IMR-90 (cell line): ENCODE measurements around the gene SLC27A4. TPM values are rescaled to one million over a fixed set of nuclear protein-coding genes. Genes with fewer than 3 reads are reported as not detected.

ENCODE experiments used
- ATAC-seq: fragments of 200-7000 bp; cut with Tn5 transposase; 2 replicates; pipeline ENCODE4 v1.9.1; 2020; ENCODE audit warnings: low read depth, mild to moderate bottlenecking, moderate library complexity
- BruUV-seq: library from RNA; stranded (reverse); fragments of 400-500 nt; replicated peaks from 2 replicates; lab custom pipeline; 2021; lab: Mats Ljungman, UMichigan
- CTCF ChIA-PET: fragments of 300-600 bp; formaldehyde crosslinking; extraction: SDS; loops from one replicate; lab custom pipeline; 2021; ENCODE audit warnings: antibody characterized with exemption; lab: Yijun Ruan, JAX
- POLR2A ChIA-PET: fragments of 300-600 bp; sonication (Branson Sonifier 250); formaldehyde crosslinking; loops from one replicate; lab custom pipeline; 2022; ENCODE audit warnings: antibody characterized with exemption; ENCODE audit not compliant: unreplicated experiment; lab: Charles Lee
- DNase-seq: peaks from one replicate; pipeline ENCODE4 v3.0.0; 2013
- H2AFZ ChIP-seq: replicated peaks from 2 replicates; pipeline ENCODE3; 2013; ENCODE audit warnings: low read length, mild to moderate bottlenecking; ENCODE audit not compliant: poor library complexity
- H2AK5ac ChIP-seq: 2 replicates; pipeline ENCODE4 v1.6.1; 2013; ENCODE audit warnings: low read depth, low read length, inconsistent platforms
- H2AK9ac ChIP-seq: replicated peaks from 2 replicates; pipeline ENCODE3; 2013; ENCODE audit warnings: mild to moderate bottlenecking, low read depth, low read length, moderate library complexity; ENCODE audit not compliant: poor library complexity
- H2BK120ac ChIP-seq: 2 replicates; pipeline ENCODE4 v1.6.1; 2013; ENCODE audit warnings: low read depth, low read length, inconsistent platforms
- H2BK15ac ChIP-seq: 3 replicates; pipeline ENCODE4 v1.6.1; 2013; ENCODE audit warnings: low read depth, low read length, inconsistent platforms
- H2BK20ac ChIP-seq: 2 replicates; pipeline ENCODE4 v1.6.1; 2013; ENCODE audit warnings: low read depth, mild to moderate bottlenecking, inconsistent platforms, low read length, moderate library complexity
- H2BK5ac ChIP-seq: 2 replicates; pipeline ENCODE4 v1.6.1; 2013; ENCODE audit warnings: mild to moderate bottlenecking, low read depth, low read length, inconsistent platforms; ENCODE audit not compliant: poor library complexity, severe bottlenecking
- H3K14ac ChIP-seq: replicated peaks from 2 replicates; pipeline ENCODE4 v1.6.1; 2013; ENCODE audit warnings: low read depth, low read length, inconsistent platforms
- H3K18ac ChIP-seq: 2 replicates; pipeline ENCODE4 v1.6.1; 2013; ENCODE audit warnings: low read depth, low read length, control low read depth
- H3K23ac ChIP-seq: 2 replicates; pipeline ENCODE4 v1.6.1; 2013; ENCODE audit warnings: low read depth, low read length, inconsistent platforms
- H3K27ac ChIP-seq: 2 replicates; pipeline ENCODE4 v1.5.1; 2013; ENCODE audit warnings: mild to moderate bottlenecking, control low read depth, low read length; ENCODE audit not compliant: insufficient read depth
- H3K27me3 ChIP-seq: 2 replicates; pipeline ENCODE4 v1.6.1; 2013; ENCODE audit warnings: low read length; ENCODE audit not compliant: control insufficient read depth, insufficient read depth
- H3K36me3 ChIP-seq: 2 replicates; pipeline ENCODE4 v1.6.1; 2013; ENCODE audit warnings: low read length, mixed read lengths; ENCODE audit not compliant: control insufficient read depth, insufficient read depth
- H3K4ac ChIP-seq: 2 replicates; pipeline ENCODE4 v1.6.1; 2013; ENCODE audit warnings: low read depth, low read length, inconsistent platforms
- H3K4me1 ChIP-seq: 2 replicates; pipeline ENCODE4 v1.6.1; 2013; ENCODE audit warnings: low read length, mixed read lengths; ENCODE audit not compliant: control insufficient read depth, insufficient read depth
- H3K4me2 ChIP-seq: 2 replicates; pipeline ENCODE4 v1.6.1; 2013; ENCODE audit warnings: low read depth, mild to moderate bottlenecking, control low read depth, low read length, moderate library complexity
- H3K4me3 ChIP-seq: 2 replicates; pipeline ENCODE4 v1.5.1; 2013; ENCODE audit warnings: low read depth, mild to moderate bottlenecking, control low read depth, low read length, moderate library complexity; ENCODE audit not compliant: insufficient read depth
- H3K56ac ChIP-seq: 2 replicates; pipeline ENCODE4 v1.6.1; 2013; ENCODE audit warnings: low read length, inconsistent platforms; ENCODE audit not compliant: insufficient read depth; ENCODE audit errors: extremely low read depth
- H3K79me1 ChIP-seq, 2 experiments: 2 replicates each; pipeline ENCODE4 v1.6.1; 2013; ENCODE audit warnings: low read length in 2 of 2, inconsistent platforms in 1 of 2, low read depth in 1 of 2
- H3K9ac ChIP-seq: 2 replicates; pipeline ENCODE4 v1.6.1; 2013; ENCODE audit warnings: low read depth, low read length, control low read depth
- H3K9me1 ChIP-seq: 2 replicates; pipeline ENCODE4 v1.6.1; 2013; ENCODE audit warnings: low read length, inconsistent platforms; ENCODE audit not compliant: insufficient read depth
- H3K9me3 ChIP-seq: 2 replicates; pipeline ENCODE4 v1.6.1; 2013; ENCODE audit warnings: low read length; ENCODE audit not compliant: control insufficient read depth, insufficient read depth
- H4K20me1 ChIP-seq: 2 replicates; pipeline ENCODE4 v1.6.1; 2013; ENCODE audit warnings: low read length, inconsistent platforms; ENCODE audit not compliant: insufficient read depth
- H4K5ac ChIP-seq: 2 replicates; pipeline ENCODE4 v1.6.1; 2013; ENCODE audit warnings: mild to moderate bottlenecking, low read depth, low read length, control low read depth
- H4K8ac ChIP-seq, 2 experiments: 2 replicates each; pipeline ENCODE4 v1.6.1; 2013; ENCODE audit warnings: low read depth in 2 of 2, low read length in 2 of 2, control low read depth in 1 of 2, inconsistent platforms in 1 of 2
- H4K91ac ChIP-seq: 2 replicates; pipeline ENCODE4 v1.6.1; 2013; ENCODE audit warnings: low read depth, low read length, inconsistent platforms; ENCODE audit not compliant: insufficient read depth
- BHLHE40 ChIP-seq: fragments of 150-350 bp; IDR thresholded peaks from 2 replicates; pipeline ENCODE4 v1.6.1; 2016; ENCODE audit warnings: mild to moderate bottlenecking, low read depth, low read length
- CEBPB ChIP-seq: IDR thresholded peaks from 2 replicates; pipeline ENCODE4 v1.6.1; 2012; ENCODE audit warnings: low read depth, low read length, improper control_type of control experiment
- CHD1 ChIP-seq: IDR thresholded peaks from 2 replicates; pipeline ENCODE4 v1.6.1; 2012; ENCODE audit warnings: low read depth, low read length, improper control_type of control experiment
- FOS ChIP-seq: fragments of 150-350 bp; IDR thresholded peaks from 2 replicates; pipeline ENCODE4 v1.6.1; 2016; ENCODE audit warnings: low read depth, low read length
- MAFK ChIP-seq: IDR thresholded peaks from 2 replicates; pipeline ENCODE4 v1.6.1; 2012; ENCODE audit warnings: low read depth, low read length, improper control_type of control experiment
- MAZ ChIP-seq: IDR thresholded peaks from 2 replicates; pipeline ENCODE4 v1.6.1; 2012; ENCODE audit warnings: low read depth, mild to moderate bottlenecking, low read length, improper control_type of control experiment, moderate library complexity, borderline replicate concordance
- MXI1 ChIP-seq: IDR thresholded peaks from 2 replicates; pipeline ENCODE4 v1.6.1; 2012; ENCODE audit warnings: low read depth, mild to moderate bottlenecking, low read length, moderate library complexity, borderline replicate concordance
- NFE2L2 ChIP-seq: fragments of 150-350 bp; IDR thresholded peaks from 2 replicates; pipeline ENCODE4 v1.6.1; 2016; ENCODE audit warnings: low read depth, mild to moderate bottlenecking, low read length
- POLR2A ChIP-seq: IDR thresholded peaks from 2 replicates; pipeline ENCODE4 v1.6.1; 2012; ENCODE audit warnings: mild to moderate bottlenecking, low read depth, low read length
- RAD21 ChIP-seq: IDR thresholded peaks from 2 replicates; pipeline ENCODE4 v1.6.1; 2012; ENCODE audit warnings: low read length, improper control_type of control experiment
- RFX5 ChIP-seq: IDR thresholded peaks from 2 replicates; pipeline ENCODE4 v1.8.0; 2012; ENCODE audit warnings: low read depth, mild to moderate bottlenecking, low read length, moderate library complexity
- SMC3 ChIP-seq: fragments of 150-350 bp; IDR thresholded peaks from 2 replicates; pipeline ENCODE4 v1.6.1; 2016; ENCODE audit warnings: low read depth, mild to moderate bottlenecking, antibody characterized with exemption, low read length, moderate library complexity
- WGBS, 2 experiments: methylation state at CpG; one replicate each; pipeline versions ENCODE4 v1.1.5 to v1.1.7; 2013; ENCODE audit warnings: missing lambda C conversion rate in 2 of 2; ENCODE audit not compliant: insufficient read length in 1 of 2; ENCODE audit errors: extremely low coverage in 2 of 2; 5-methylcytosine and 5-hydroxymethylcytosine counted together
- dilution Hi-C: fragments of 300-500 bp; cut with HindIII; formaldehyde crosslinking; loops from one replicate; pipeline ENCODE4 v1.14.3; 2018; ENCODE audit warnings: low sequenced_read_pairs; ENCODE audit not compliant: unreplicated experiment
- in situ Hi-C: fragments of 300-500 bp; cut with MboI; formaldehyde crosslinking; loops from 3 replicates; pipeline ENCODE4 v1.14.3; 2019; ENCODE audit warnings: low sequenced_read_pairs, inconsistent platforms, mixed read lengths
- intact Hi-C: fragments of 100-400 bp; cut with micrococcal nuclease; formaldehyde crosslinking; loops from 2 replicates; pipeline ENCODE4 v1.10.0; 2022
- polyA plus RNA-seq, 3 experiments: library from polyadenylated mRNA; depleted of rRNA; stranded (reverse); fragments of >200 nt; gene quantifications; 2 replicates each; pipeline ENCODE4 v1.2.3, GENCODE V29; 2012; ENCODE audit warnings: low replicate concordance in 1 of 3
- total RNA-seq: library from RNA; depleted of rRNA; stranded (reverse); fragments of >200 nt; gene quantifications from 2 replicates; pipeline ENCODE4 v1.2.3, GENCODE V29; 2012
- TF ChIP-seq, protein P1 (sequence below): fragments of 150-350 bp; IDR thresholded peaks from 2 replicates; pipeline ENCODE4 v1.6.1; 2016; ENCODE audit warnings: low read depth, mild to moderate bottlenecking, low read length, moderate library complexity, borderline replicate concordance

SLC27A4 gene
- total and polyA plus RNA-seq, 2 of the 4 experiments (the other 2 are of a cell fraction), result 9.7 to 13.7 TPM

DNA sequence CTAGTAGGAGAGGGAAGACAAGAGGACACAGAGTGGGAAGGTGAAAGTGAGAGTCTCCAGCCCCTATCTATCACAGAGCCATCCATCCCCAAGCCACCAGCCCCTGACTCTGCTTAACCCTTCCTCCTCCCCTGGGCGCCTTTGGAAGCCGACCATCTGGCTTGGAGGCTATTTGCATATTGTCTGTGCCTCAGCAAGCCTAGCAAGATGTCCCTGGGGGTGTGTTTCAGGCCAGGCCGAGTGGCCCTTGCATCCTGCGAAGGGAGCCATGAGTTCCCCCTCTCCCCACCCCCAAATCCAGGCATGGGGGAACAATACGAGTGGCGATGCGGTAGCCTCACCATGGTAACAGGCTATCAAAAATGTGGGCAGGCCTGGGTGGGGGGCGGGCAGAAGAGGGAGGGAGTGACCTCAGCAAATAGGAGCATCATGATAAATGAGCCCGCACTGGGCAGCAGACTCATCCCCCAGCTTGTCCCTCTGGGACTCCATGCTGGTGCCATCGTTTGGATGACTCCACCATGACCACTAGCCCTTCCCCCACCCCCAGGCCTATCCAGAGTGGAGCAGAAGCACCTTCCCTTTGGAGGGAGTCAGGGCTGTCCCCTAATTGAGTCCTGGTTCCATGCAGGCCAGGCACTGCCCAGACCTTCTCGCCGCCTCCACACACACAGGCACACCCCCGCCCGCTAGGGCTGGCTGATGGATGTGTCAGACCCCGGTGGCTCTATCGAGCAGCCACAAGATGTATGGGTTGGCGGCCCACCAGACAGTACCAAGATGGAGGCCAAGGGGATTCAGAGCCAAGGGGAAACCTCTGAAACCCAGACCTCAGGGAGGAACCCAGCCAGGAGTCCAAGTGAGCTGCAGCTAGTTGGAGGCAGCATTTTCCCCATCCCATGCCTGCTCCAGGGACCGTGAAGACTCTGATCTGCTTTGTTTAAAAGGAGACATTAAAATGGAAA lies 45.5 kb downstream of the SLC27A4 start (continued):
- TF ChIP-seq RAD21 (no peak), RFX5 (no peak)

DNA sequence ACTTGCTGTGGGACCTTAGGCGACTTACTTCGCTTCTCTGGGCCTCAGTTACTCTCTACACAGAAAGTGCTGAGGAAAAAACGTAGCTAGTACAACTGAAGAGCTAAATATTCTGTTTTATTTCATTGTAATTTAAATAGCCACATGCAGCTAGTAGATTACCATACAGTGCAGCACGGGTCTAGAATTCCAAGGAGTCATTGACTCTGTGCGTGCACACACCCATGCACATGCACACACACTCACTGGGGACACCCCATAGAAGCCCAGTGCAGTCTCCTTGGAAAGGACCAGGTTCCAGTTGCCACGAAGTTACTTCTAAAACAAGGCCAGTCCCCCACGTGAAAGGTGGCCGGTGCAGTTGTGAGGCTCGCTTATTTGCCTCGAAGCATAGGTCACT lies 47.8 kb downstream of the SLC27A4 start:
- no peak overlapping the region for H3K9ac ChIP-seq
- no peak overlapping the region for H3K14ac ChIP-seq
- CTCF ChIA-PET, result no interaction called here
- peaks cover 11% of the 10 kb centered on the region; the same call in 1 of the 2 replicates for H4K20me1 ChIP-seq
- no TSS peak for BruUV-seq
- dilution Hi-C loops, result no loop called here
- H2AK9ac ChIP-seq, result no peak overlapping the region
- no peaks in the 10 kb centered on the region for H3K27me3 ChIP-seq
- no peak for TF ChIP-seq RAD21
- no peak for TF ChIP-seq SMC3
- TF ChIP-seq, protein P1, sequence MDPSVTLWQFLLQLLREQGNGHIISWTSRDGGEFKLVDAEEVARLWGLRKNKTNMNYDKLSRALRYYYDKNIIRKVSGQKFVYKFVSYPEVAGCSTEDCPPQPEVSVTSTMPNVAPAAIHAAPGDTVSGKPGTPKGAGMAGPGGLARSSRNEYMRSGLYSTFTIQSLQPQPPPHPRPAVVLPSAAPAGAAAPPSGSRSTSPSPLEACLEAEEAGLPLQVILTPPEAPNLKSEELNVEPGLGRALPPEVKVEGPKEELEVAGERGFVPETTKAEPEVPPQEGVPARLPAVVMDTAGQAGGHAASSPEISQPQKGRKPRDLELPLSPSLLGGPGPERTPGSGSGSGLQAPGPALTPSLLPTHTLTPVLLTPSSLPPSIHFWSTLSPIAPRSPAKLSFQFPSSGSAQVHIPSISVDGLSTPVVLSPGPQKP, result no peak
- no peak for TF ChIP-seq FOS
- no peak for TF ChIP-seq MAFK
- no peak for TF ChIP-seq CHD1
- TF ChIP-seq BHLHE40, result no peak
- TF ChIP-seq NFE2L2, result no peak
- TF ChIP-seq CEBPB, result no peak
- TF ChIP-seq MXI1, result no peak
- TF ChIP-seq MAZ, result no peak
- TF ChIP-seq POLR2A, result no peak
- no peak overlapping the region for H3K27ac ChIP-seq
- no peak overlapping the region for H2AK5ac ChIP-seq
- H3K9me1 ChIP-seq, result peaks cover 7% of the 10 kb centered on the region; the same call in 1 of the 2 replicates
- no peak overlapping the region for H4K91ac ChIP-seq
- POLR2A ChIA-PET, result no interaction called here
- no peak overlapping the region for H2BK15ac ChIP-seq
- H2BK120ac ChIP-seq, result no peak overlapping the region
- H3K56ac ChIP-seq, result no peak overlapping the region
- no peak overlapping the region for H3K18ac ChIP-seq
- ATAC-seq, result no peak
- H2BK20ac ChIP-seq, result no peak overlapping the region
- H3K4me3 ChIP-seq, result no peak overlapping the region
- peaks cover 4 to 28% of the 10 kb centered on the region in 2 experiments for H3K79me1 ChIP-seq
- no peak overlapping the region for H3K4me2 ChIP-seq
- intact Hi-C loops, result no loop called here
- no peaks in the 10 kb centered on the region for H3K4me1 ChIP-seq
- no peak overlapping the region for H4K8ac ChIP-seq
- no peak overlapping the region for H3K4ac ChIP-seq
- no peak overlapping the region for H3K23ac ChIP-seq
- H2AFZ ChIP-seq, result no peak overlapping the region
- no peak overlapping the region for H2BK5ac ChIP-seq
- no peak overlapping the region for H4K5ac ChIP-seq
- WGBS, 2 experiments, result 100% methylated on average over 1 of the region's 10 CpGs; no CpG with 5 or more reads in 1 of the 2 experiments
- peaks cover 45% of the 10 kb centered on the region for H3K36me3 ChIP-seq
- H3K9me3 ChIP-seq, result no peaks in the 10 kb centered on the region
- in situ Hi-C loops, result no loop called here
- DNase-seq, result no peak
